H9 (cell line): ENCODE results near the gene BACH2. TPM values are rescaled to one million over a fixed set of nuclear protein-coding genes. Genes with fewer than 3 reads are reported as not detected.

Experiments used
- DNase-seq: peaks from one replicate; pipeline ENCODE4 v3.0.0-alpha.2; 2017
- H2AFZ ChIP-seq: one replicate; pipeline ENCODE4 v1.6.1; 2013; ENCODE audit warnings: mild to moderate bottlenecking, low read length, control low read depth, moderate library complexity
- H2AK5ac ChIP-seq: 2 replicates; pipeline ENCODE4 v1.6.1; 2013; ENCODE audit warnings: low read length, control low read depth, mixed read lengths; ENCODE audit not compliant: insufficient read length
- H2BK120ac ChIP-seq: one replicate; pipeline ENCODE4 v1.6.1; 2013; ENCODE audit warnings: low read depth, mild to moderate bottlenecking, low read length, control low read depth, inconsistent platforms; ENCODE audit not compliant: poor library complexity, severe bottlenecking
- H2BK12ac ChIP-seq: 2 replicates; pipeline ENCODE4 v1.6.1; 2013; ENCODE audit warnings: low read length, control low read depth, mixed read lengths, low read depth; ENCODE audit not compliant: insufficient read length
- H2BK15ac ChIP-seq: 2 replicates; pipeline ENCODE4 v1.6.1; 2013; ENCODE audit warnings: low read depth, low read length, control low read depth
- H2BK20ac ChIP-seq: one replicate; pipeline ENCODE4 v1.6.1; 2013; ENCODE audit warnings: low read depth, mild to moderate bottlenecking, low read length, control low read depth, inconsistent platforms; ENCODE audit not compliant: poor library complexity, severe bottlenecking
- H2BK5ac ChIP-seq: 2 replicates; pipeline ENCODE4 v1.6.1; 2013; ENCODE audit warnings: low read length, control low read depth, mixed read lengths; ENCODE audit not compliant: insufficient read length
- H3K14ac ChIP-seq: 2 replicates; pipeline ENCODE4 v1.6.1; 2013; ENCODE audit warnings: low read length, control low read depth; ENCODE audit not compliant: insufficient read depth
- H3K18ac ChIP-seq: 2 replicates; pipeline ENCODE4 v1.6.1; 2013; ENCODE audit warnings: low read depth, mild to moderate bottlenecking, mixed read lengths, low read length, control low read depth; ENCODE audit not compliant: insufficient read length
- H3K23ac ChIP-seq: 2 replicates; pipeline ENCODE4 v1.6.1; 2013; ENCODE audit warnings: low read length, control low read depth, mixed read lengths, low read depth; ENCODE audit not compliant: insufficient read length
- H3K23me2 ChIP-seq: 2 replicates; pipeline ENCODE4 v1.6.1; 2013; ENCODE audit warnings: low read depth, mild to moderate bottlenecking, mixed read lengths, low read length, control low read depth; ENCODE audit not compliant: insufficient read length, poor library complexity, severe bottlenecking
- H3K27ac ChIP-seq: 2 replicates; pipeline ENCODE4 v1.5.1; 2013; ENCODE audit warnings: low read length, control low read depth, mixed read lengths, low read depth; ENCODE audit not compliant: insufficient read length
- H3K27me3 ChIP-seq: 2 replicates; pipeline ENCODE4 v1.6.1; 2013; ENCODE audit warnings: low read length, control low read depth, inconsistent platforms; ENCODE audit not compliant: insufficient read depth
- H3K4ac ChIP-seq: 2 replicates; pipeline ENCODE4 v1.6.1; 2013; ENCODE audit warnings: low read depth, mild to moderate bottlenecking, control low read depth, inconsistent platforms, low read length, moderate library complexity
- H3K4me1 ChIP-seq: 2 replicates; pipeline ENCODE4 v1.6.1; 2013; ENCODE audit warnings: low read length, control low read depth, inconsistent platforms; ENCODE audit not compliant: insufficient read depth
- H3K4me2 ChIP-seq: 2 replicates; pipeline ENCODE4 v1.6.1; 2013; ENCODE audit warnings: low read length, control low read depth, mixed read lengths; ENCODE audit not compliant: insufficient read length, insufficient read depth
- H3K56ac ChIP-seq: 2 replicates; pipeline ENCODE4 v1.6.1; 2013; ENCODE audit warnings: low read depth, mild to moderate bottlenecking, mixed read lengths, low read length, control low read depth; ENCODE audit not compliant: insufficient read length
- H3K79me1 ChIP-seq: 2 replicates; pipeline ENCODE4 v1.6.1; 2013; ENCODE audit warnings: low read depth, mild to moderate bottlenecking, moderate library complexity, low read length, control low read depth, inconsistent platforms; ENCODE audit not compliant: insufficient read depth, poor library complexity, severe bottlenecking
- H3K79me2 ChIP-seq: 2 replicates; pipeline ENCODE4 v1.6.1; 2013; ENCODE audit warnings: low read length, control low read depth, inconsistent platforms; ENCODE audit not compliant: insufficient read depth
- H3K9ac ChIP-seq: 2 replicates; pipeline ENCODE4 v1.6.1; 2013; ENCODE audit warnings: low read length, control low read depth, mixed read lengths; ENCODE audit not compliant: insufficient read length; ENCODE audit errors: extremely low read depth
- H3K9me3 ChIP-seq: one replicate; pipeline ENCODE4 v1.6.1; 2013; ENCODE audit warnings: low read depth, low read length, inconsistent platforms; ENCODE audit not compliant: control insufficient read depth
- H3T11ph ChIP-seq: one replicate; pipeline ENCODE4 v1.6.1; 2013; ENCODE audit warnings: mild to moderate bottlenecking, low read length, control low read depth, inconsistent platforms
- H4K20me1 ChIP-seq: one replicate; pipeline ENCODE4 v1.6.1; 2013; ENCODE audit not compliant: control insufficient read depth, insufficient read length, insufficient read depth
- H4K5ac ChIP-seq: 2 replicates; pipeline ENCODE4 v1.6.1; 2013; ENCODE audit warnings: low read depth, mild to moderate bottlenecking, mixed read lengths, low read length, control low read depth; ENCODE audit not compliant: insufficient read length
- H4K8ac ChIP-seq: replicated peaks from 2 replicates; pipeline ENCODE4 v1.6.1; 2013; ENCODE audit warnings: low read length, control low read depth, mixed read lengths, low read depth; ENCODE audit not compliant: insufficient read length
- H4K91ac ChIP-seq: 2 replicates; pipeline ENCODE4 v1.6.1; 2013; ENCODE audit warnings: low read depth, mild to moderate bottlenecking, moderate library complexity, mixed read lengths, low read length, control low read depth; ENCODE audit not compliant: insufficient read length
- H3K27ac Mint-ChIP-seq, 3 experiments: 2 replicates in 2 of 3; 3 replicates in 1 of 3; pipeline ENCODE4 v1.8.0; 2020 to 2021; ENCODE audit warnings: mixed read lengths in 3 of 3, mild to moderate bottlenecking in 1 of 3, moderate library complexity in 1 of 3
- H3K27me3 Mint-ChIP-seq: 2 replicates; pipeline ENCODE4 v1.8.0; 2021; ENCODE audit warnings: low read depth, mild to moderate bottlenecking, moderate library complexity, mixed read lengths
- H3K36me3 Mint-ChIP-seq, 3 experiments: 2 replicates in 2 of 3; 3 replicates in 1 of 3; pipeline ENCODE4 v1.8.0; 2020 to 2021; ENCODE audit warnings: low read depth in 3 of 3, mixed read lengths in 3 of 3; ENCODE audit not compliant: insufficient read depth in 1 of 3
- H3K4me1 Mint-ChIP-seq, 2 experiments: 2 replicates each; pipeline ENCODE4 v1.8.0; 2020; ENCODE audit warnings: mixed read lengths in 2 of 2
- H3K4me3 Mint-ChIP-seq, 2 experiments: 2 replicates in 1 of 2; 3 replicates in 1 of 2; pipeline ENCODE4 v1.8.0; 2020 to 2021; ENCODE audit warnings: mild to moderate bottlenecking in 2 of 2, mixed read lengths in 2 of 2, moderate library complexity in 1 of 2
- H3K9me3 Mint-ChIP-seq, 2 experiments: 2 replicates in 1 of 2; 3 replicates in 1 of 2; pipeline ENCODE4 v1.8.0; 2020; ENCODE audit warnings: mild to moderate bottlenecking in 2 of 2, mixed read lengths in 2 of 2, moderate library complexity in 1 of 2
- CTCF ChIP-seq: fragments of 200-600 bp; sonication (generic); conservative IDR thresholded peaks from 3 replicates; pipeline ENCODE4 v1.8.0; 2021; ENCODE audit warnings: antibody characterized with exemption, mild to moderate bottlenecking
- WGBS: extraction: QIAGEN DNeasy Blood & Tissue Kit; methylation state at CpG from one replicate; pipeline ENCODE4 v1.1.7; 2013; ENCODE audit warnings: missing lambda C conversion rate, low lambda C conversion rate, mixed read lengths; ENCODE audit not compliant: insufficient read length; ENCODE audit errors: extremely low coverage; 5-methylcytosine and 5-hydroxymethylcytosine counted together
- total RNA-seq: library from RNA; stranded (reverse); gene quantifications from 2 replicates; pipeline ENCODE4 v1.2.1, GENCODE V29; 2021

Gene BACH2
- total RNA-seq, 1 experiment from 2014 or later, result 2.0 TPM

- no peaks in the 10 kb centered on the region for H3K36me3 Mint-ChIP-seq
- WGBS, result no CpG with 5 or more reads among the region's 4 CpGs
- no peak overlapping the region for H3K4me3 Mint-ChIP-seq
- H4K5ac ChIP-seq, result no peak overlapping the region
- H3K27me3 ChIP-seq, result no peaks in the 10 kb centered on the region
- H4K91ac ChIP-seq, result no peak overlapping the region
- H3K14ac ChIP-seq, result no peak overlapping the region
- H3K23me2 ChIP-seq, result no peaks in the 10 kb centered on the region
- H3K4me2 ChIP-seq, result no peak overlapping the region
- H3K79me1 ChIP-seq, result no peaks in the 10 kb centered on the region
- no peak overlapping the region for H2AFZ ChIP-seq
- no peak overlapping the region for H2BK15ac ChIP-seq
- no peak overlapping the region for H3T11ph ChIP-seq
- H3K79me2 ChIP-seq, result no peaks in the 10 kb centered on the region
- H2BK120ac ChIP-seq, result no peak overlapping the region
- no peak overlapping the region for H2AK5ac ChIP-seq
- H4K20me1 ChIP-seq, result no peaks in the 10 kb centered on the region
- H2BK5ac ChIP-seq, result no peak overlapping the region
- no peak overlapping the region for H3K27ac ChIP-seq
- H3K27ac Mint-ChIP-seq, result no peak overlapping the region
- no peak overlapping the region for H3K4ac ChIP-seq
- no peaks in the 10 kb centered on the region for H3K9me3 Mint-ChIP-seq
- H3K27me3 Mint-ChIP-seq, result no peaks in the 10 kb centered on the region
- no peak overlapping the region for H3K23ac ChIP-seq
- H4K8ac ChIP-seq, result no peak overlapping the region
- no peak overlapping the region for H3K56ac ChIP-seq
- H3K4me1 Mint-ChIP-seq, result no peaks in the 10 kb centered on the region
- TF ChIP-seq CTCF, result no peak
- DNase-seq, result no peak
- no peak overlapping the region for H3K18ac ChIP-seq
- H3K4me1 ChIP-seq, result no peaks in the 10 kb centered on the region
- no peak overlapping the region for H2BK20ac ChIP-seq
- no peak overlapping the region for H2BK12ac ChIP-seq
- no peaks in the 10 kb centered on the region for H3K9me3 ChIP-seq
- no peak overlapping the region for H3K9ac ChIP-seq
Observed at GRCh38 chr6:89999154-89999553, 297.5 kb downstream of the BACH2 start.
